ELR (cell line): ENCODE measurements around the gene PNN.

Experiments used
- DNase-seq: peaks from one replicate; pipeline ENCODE4 v3.0.0-alpha.2; 2015; ENCODE audit warnings: low read depth

The PNN gene

GRCh38 chr14:39229601-39230110 is 54.6 kb downstream of the PNN start:
- DNase-seq = no peak

- peak; percentile 21 for DNase-seq
Measured at GRCh38 chr14:39230416-39231035, 55.5 kb downstream of the PNN start.

GRCh38 chr14:39231751-39232553 is 56.9 kb downstream of the PNN start:
- DNase-seq = peak; percentile 64
